Breast epithelium (tissue), 3 donors: ENCODE results near the gene WNK2.

Experiments
- POLR2A ChIP-seq: fragments of 450-650 bp; IDR thresholded peaks from one replicate; pipeline ENCODE4 v1.6.1; 2016; ENCODE audit warnings: antibody characterized with exemption, mild to moderate bottlenecking, moderate library complexity
- POLR2AphosphoS5 ChIP-seq, 3 donors: sonication (generic); formaldehyde crosslinking; IDR thresholded peaks; one replicate each; pipeline ENCODE4 v1.6.1; 2017; ENCODE audit warnings: antibody characterized with exemption in 3 of 3
- TF ChIP-seq, protein P1 (sequence below), 3 donors: fragments of 450-650 bp; IDR thresholded peaks; one replicate each; pipeline ENCODE4 v1.5.1; 2016 to 2017; ENCODE audit warnings: antibody characterized with exemption in 3 of 3, mild to moderate bottlenecking in 3 of 3, moderate library complexity in 3 of 3

DNA sequence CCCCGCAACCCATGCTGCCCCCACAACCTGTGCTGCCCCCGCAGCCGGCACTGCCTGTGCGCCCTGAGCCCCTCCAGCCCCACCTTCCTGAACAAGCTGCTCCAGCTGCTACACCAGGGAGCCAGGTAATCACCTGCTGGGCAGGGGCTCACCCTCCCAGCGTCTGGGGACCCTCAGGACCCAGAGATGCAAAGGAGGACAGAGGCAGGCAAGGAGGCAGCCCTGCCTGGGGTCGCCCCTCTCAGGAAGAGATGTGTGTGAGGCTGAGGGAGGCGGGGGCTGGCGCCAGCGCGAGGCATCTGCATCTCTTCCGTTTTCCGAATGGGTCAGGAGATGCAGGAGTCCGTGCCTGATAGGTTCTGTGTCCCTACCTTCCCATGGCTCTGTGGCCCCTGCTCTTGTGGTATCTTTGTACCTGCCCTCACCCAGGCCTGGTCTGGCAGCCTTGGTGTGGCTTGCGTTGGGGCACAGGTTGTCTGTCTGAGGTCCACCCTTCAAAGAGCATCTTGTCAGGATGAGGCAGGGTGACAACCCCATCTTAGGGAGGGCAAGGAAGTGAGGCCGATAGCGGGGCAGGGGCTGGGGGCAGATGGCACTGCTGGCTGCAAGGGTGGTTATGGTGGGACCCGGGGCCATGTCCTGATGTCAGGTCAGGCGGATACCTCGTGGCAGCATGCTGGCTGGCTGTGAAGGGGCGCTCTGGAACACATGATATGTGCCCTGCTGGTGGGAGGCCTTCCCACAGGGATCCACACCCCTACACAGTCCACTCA, 75.7 kb downstream of the WNK2 start:
- TF ChIP-seq, protein P1, sequence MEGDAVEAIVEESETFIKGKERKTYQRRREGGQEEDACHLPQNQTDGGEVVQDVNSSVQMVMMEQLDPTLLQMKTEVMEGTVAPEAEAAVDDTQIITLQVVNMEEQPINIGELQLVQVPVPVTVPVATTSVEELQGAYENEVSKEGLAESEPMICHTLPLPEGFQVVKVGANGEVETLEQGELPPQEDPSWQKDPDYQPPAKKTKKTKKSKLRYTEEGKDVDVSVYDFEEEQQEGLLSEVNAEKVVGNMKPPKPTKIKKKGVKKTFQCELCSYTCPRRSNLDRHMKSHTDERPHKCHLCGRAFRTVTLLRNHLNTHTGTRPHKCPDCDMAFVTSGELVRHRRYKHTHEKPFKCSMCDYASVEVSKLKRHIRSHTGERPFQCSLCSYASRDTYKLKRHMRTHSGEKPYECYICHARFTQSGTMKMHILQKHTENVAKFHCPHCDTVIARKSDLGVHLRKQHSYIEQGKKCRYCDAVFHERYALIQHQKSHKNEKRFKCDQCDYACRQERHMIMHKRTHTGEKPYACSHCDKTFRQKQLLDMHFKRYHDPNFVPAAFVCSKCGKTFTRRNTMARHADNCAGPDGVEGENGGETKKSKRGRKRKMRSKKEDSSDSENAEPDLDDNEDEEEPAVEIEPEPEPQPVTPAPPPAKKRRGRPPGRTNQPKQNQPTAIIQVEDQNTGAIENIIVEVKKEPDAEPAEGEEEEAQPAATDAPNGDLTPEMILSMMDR (IDR thresholded peaks at IDR 0.05) = no peak
- TF ChIP-seq POLR2AphosphoS5 (IDR thresholded peaks at IDR 0.05) = no peak
- no peak for TF ChIP-seq POLR2A
